Measurements from ENCODE around the gene JMJD1C. TPM values are rescaled to one million over a fixed set of nuclear protein-coding genes. Genes with fewer than 3 reads are reported as not detected.
"Not testable (repeated sequence)": the region's sequence is repeated elsewhere in the genome, so short reads cannot be mapped to it uniquely, and the experiment has no call there.

Gene JMJD1C
- total and polyA plus RNA-seq, 3 donors from 2014 or later: 29.7 to 111 (median 94.6) TPM

DNA sequence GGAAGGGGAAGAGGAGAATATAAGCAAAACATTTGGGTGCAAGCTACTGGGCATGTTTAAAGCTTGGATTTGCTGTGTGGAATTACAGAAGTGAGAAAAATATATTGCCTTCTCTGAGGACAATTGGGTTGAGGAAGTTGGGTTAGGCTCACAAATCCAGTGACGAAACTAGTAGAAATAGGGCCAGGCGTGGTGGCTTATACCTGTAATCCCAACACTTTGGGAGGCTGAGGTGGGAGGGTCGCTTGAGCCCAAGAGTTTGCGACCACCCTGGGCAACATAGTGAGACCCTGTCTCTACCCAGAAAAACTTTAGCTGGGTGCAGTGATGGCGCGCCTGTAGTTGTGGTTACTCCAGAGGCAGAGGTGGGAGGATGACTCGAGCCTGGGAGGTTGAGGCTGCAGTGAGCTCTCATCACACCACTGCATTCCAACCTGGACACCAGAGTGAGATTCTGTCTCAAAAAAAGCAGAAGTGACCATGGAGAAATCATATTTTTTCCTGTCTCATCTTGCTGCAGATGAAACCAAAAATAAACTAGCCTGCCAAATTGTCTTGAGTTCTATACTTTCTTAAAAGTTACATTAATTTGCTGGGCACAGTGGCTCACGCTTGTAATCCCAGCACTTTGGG lies 310.3 kb downstream of the JMJD1C start:
- intact Hi-C loops (cut with DNase I; ENCODE audit: low total_unique reads): no loop called here
- TF ChIP-seq, protein P1, sequence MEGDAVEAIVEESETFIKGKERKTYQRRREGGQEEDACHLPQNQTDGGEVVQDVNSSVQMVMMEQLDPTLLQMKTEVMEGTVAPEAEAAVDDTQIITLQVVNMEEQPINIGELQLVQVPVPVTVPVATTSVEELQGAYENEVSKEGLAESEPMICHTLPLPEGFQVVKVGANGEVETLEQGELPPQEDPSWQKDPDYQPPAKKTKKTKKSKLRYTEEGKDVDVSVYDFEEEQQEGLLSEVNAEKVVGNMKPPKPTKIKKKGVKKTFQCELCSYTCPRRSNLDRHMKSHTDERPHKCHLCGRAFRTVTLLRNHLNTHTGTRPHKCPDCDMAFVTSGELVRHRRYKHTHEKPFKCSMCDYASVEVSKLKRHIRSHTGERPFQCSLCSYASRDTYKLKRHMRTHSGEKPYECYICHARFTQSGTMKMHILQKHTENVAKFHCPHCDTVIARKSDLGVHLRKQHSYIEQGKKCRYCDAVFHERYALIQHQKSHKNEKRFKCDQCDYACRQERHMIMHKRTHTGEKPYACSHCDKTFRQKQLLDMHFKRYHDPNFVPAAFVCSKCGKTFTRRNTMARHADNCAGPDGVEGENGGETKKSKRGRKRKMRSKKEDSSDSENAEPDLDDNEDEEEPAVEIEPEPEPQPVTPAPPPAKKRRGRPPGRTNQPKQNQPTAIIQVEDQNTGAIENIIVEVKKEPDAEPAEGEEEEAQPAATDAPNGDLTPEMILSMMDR (IDR thresholded peaks at IDR 0.05): no peak
- no peak for TF ChIP-seq POLR2A (IDR thresholded peaks at IDR 0.05)
- WGBS, 2 donors: 90 to 91% methylated on average over 8 of the region's 8 CpGs
- Histone ChIP-seq H3K27me3 (no peaks in the 10 kb centered on the region), H3K4me3 (no peak overlapping the region), H3K27ac (no peak overlapping the region), H3K4me1 (no peaks in the 10 kb centered on the region), H3K36me3 (ENCODE audit: low read depth, missing control alignments) (no peaks in the 10 kb centered on the region), H3K9me3 (no peaks in the 10 kb centered on the region)
- no peak for DNase-seq

DNA sequence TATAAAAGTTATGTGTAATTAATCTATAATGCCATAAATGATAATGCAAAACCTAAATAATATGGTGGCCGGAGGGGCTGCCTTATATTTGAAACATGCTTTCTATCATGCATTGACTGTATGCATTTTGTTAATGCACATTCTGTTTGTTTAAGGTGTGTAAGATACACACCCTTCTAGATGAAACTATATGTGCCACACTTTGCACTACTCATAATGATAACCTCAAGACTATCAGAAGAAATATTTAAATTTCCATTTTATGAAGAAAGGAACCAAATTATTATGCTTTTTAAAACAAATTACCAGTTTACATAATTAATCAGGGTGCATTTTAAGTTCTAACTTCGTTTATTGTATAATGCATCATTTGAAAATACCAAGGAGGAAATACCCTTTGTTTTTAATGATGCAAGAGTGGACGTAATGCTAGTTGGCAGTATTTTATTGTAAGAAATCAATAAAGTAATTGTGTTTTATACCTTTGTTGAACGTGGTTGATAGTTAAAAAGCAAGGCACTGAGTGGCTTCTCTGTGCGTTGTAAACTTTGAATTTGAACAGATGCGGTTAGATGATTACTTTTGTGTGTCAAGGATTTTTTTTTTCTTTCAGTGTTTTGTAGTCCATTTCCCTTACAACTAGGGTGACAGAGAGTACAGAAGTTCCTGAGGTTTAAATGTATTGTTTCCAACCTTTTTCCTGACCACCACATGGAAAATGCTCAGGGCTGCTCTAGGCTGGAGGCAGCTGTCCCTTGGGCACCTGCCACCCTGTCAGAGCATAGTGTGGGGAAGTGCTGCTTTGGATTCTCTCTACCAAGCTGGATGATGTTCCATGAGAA lies 311.0 kb downstream of the JMJD1C start:
- Histone ChIP-seq H3K4me3 (no peak overlapping the region), H3K36me3 (ENCODE audit: low read depth, missing control alignments) (no peaks in the 10 kb centered on the region), H3K4me1 (no peaks in the 10 kb centered on the region), H3K27me3 (no peaks in the 10 kb centered on the region), H3K27ac (no peak overlapping the region), H3K9me3 (no peaks in the 10 kb centered on the region)
- DNase-seq: no peak
- WGBS, 2 donors: 88 to 93% methylated on average over 6 of the region's 6 CpGs
- no peak for TF ChIP-seq POLR2A (IDR thresholded peaks at IDR 0.05)
- TF ChIP-seq, protein P1 (IDR thresholded peaks at IDR 0.05): no peak
- intact Hi-C loops (cut with DNase I; ENCODE audit: low total_unique reads): no loop called here

DNA sequence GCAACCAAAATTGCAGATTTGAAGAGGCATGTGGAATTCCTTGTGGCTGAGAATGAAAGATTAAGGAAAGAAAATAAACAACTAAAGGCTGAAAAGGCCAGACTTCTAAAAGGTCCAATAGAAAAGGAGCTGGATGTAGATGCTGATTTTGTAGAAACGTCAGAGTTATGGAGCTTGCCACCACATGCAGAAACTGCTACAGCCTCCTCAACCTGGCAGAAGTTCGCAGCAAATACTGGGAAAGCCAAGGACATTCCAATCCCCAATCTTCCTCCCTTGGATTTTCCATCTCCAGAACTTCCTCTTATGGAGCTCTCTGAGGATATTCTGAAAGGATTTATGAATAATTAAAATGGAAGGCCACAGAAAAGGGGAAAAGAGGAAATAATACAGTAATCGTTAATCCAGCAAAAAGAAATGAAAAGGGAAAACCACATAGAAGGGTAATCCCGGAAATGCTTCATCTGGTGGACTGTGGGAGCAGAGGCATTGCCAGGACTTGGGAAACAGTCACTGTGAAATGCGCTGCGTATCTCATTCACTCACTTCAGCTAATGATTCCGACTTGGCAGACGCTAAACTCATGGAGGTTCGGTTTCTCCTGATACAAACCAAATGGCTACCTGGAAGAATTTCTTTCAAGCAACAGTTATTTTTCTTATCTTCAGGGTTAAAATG lies 311.8 kb downstream of the JMJD1C start:
- intact Hi-C loops (cut with DNase I; ENCODE audit: low total_unique reads): not testable (repeated sequence)

DNA sequence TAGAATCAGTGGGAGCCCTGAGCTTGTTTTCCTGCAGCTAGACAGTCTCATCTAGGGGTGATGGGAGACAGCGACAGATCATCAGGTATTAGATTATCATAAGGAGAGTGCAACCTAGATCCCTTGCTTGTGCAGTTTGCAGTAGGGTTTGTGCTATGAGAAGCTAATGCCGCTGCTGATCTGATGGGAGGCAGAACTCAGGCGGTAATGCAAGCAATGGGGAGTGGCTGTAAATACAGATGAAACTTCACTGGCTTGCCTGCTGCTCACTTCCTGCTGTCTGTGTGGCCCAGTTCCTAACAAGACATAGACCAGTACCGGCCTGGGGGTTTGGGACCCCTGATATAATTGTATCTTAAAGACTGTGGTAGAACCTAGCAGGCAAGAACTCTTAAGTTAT lies 315.0 kb downstream of the JMJD1C start:
- intact Hi-C loops (cut with DNase I; ENCODE audit: low total_unique reads): no loop called here
- H3K9me3 ChIP-seq: no peaks in the 10 kb centered on the region
- TF ChIP-seq, protein P1 (IDR thresholded peaks at IDR 0.05): no peak
- no peak for TF ChIP-seq POLR2A (IDR thresholded peaks at IDR 0.05)
- H3K4me3 ChIP-seq: no peak overlapping the region
- no peak for DNase-seq
- H3K27ac ChIP-seq: no peak overlapping the region
- no peaks in the 10 kb centered on the region for H3K4me1 ChIP-seq
- H3K27me3 ChIP-seq: no peaks in the 10 kb centered on the region
- 94% methylated on average over 4 of the region's 4 CpGs for WGBS, 2 donors
- H3K36me3 ChIP-seq (ENCODE audit: low read depth, missing control alignments): no peaks in the 10 kb centered on the region

More for the DNA sequence above, 311.8 kb downstream of the JMJD1C start:
- not testable (repeated sequence) for H3K4me3 ChIP-seq; DNase-seq; H3K27me3 ChIP-seq; H3K9me3 ChIP-seq; H3K36me3 ChIP-seq (ENCODE audit: low read depth, missing control alignments); H3K27ac ChIP-seq; H3K4me1 ChIP-seq
- 83% methylated on average over 9 of the region's 9 CpGs for WGBS, 2 donors

DNA sequence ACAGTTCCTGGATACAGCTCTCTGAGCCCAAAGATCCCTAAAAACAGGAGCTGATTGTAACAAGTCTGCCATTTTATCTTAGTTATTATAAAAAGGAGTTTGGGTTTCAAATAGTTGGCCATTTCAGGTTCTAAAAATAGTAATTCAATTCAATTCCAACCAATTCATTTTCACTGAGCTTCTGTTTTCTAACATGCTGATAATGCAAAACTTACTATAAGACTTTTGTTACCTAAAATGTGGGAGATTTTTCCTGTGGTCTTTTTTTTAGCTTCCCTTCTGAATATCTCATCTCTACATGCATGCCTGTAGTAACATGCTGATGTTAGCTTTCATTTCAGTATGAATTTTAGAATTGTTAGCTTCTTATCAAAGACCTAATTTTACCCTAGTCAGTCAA lies 319.3 kb downstream of the JMJD1C start:
- H3K4me1 ChIP-seq: no peaks in the 10 kb centered on the region
- no peak overlapping the region for H3K27ac ChIP-seq
- H3K9me3 ChIP-seq: no peaks in the 10 kb centered on the region
- DNase-seq: no peak
- H3K27me3 ChIP-seq: no peaks in the 10 kb centered on the region
- no peak overlapping the region for H3K4me3 ChIP-seq
- no peak for TF ChIP-seq POLR2A (IDR thresholded peaks at IDR 0.05)
- TF ChIP-seq, protein P1 (IDR thresholded peaks at IDR 0.05): no peak
- H3K36me3 ChIP-seq (ENCODE audit: low read depth, missing control alignments): no peaks in the 10 kb centered on the region
- intact Hi-C loops (cut with DNase I; ENCODE audit: low total_unique reads): no loop called here
